Stimulated activated CD4-positive, alpha-beta T cell treated with anti-CD3 and anti-CD28 coated beads, TNF-alpha, amount 100 ng/mL, for 4 hours (primary cell): ENCODE measurements around the gene MAPK8IP2.
"Not testable (repeated sequence)": the region's sequence is repeated elsewhere in the genome, so short reads cannot be mapped to it uniquely, and the experiment has no call there.

Experiments
- DNase-seq, 3 experiments: peaks; one replicate each; pipeline ENCODE4 v3.0.0-alpha.2; 2020; ENCODE audit warnings: low read depth in 3 of 3

MAPK8IP2 gene

GRCh38 chr22:50635591-50635990, 35.0 kb downstream of the MAPK8IP2 start:
- DNase-seq, result no peak

- not testable (repeated sequence) for DNase-seq
These were observed 39.7 kb downstream of the MAPK8IP2 start for GRCh38 chr22:50640296-50640695.

- DNase-seq, result no peak
These were observed 40.5 kb downstream of the MAPK8IP2 start for GRCh38 chr22:50640857-50641647.

GRCh38 chr22:50641696-50642607, 41.4 kb downstream of the MAPK8IP2 start:
- DNase-seq, result no peak

GRCh38 chr22:50643021-50643820, 42.6 kb downstream of the MAPK8IP2 start:
- not testable (repeated sequence) for DNase-seq

- not testable (repeated sequence) for DNase-seq
These were observed 43.2 kb downstream of the MAPK8IP2 start for GRCh38 chr22:50643821-50644101.

- DNase-seq, result no peak
These were observed 52.7 kb downstream of the MAPK8IP2 start for GRCh38 chr22:50653256-50653655.

GRCh38 chr22:50654664-50655063, 54.1 kb downstream of the MAPK8IP2 start:
- DNase-seq, result not testable (repeated sequence)

GRCh38 chr22:50656122-50657070, 55.8 kb downstream of the MAPK8IP2 start:
- DNase-seq, result no peak

- DNase-seq, result no peak
These were observed 57.3 kb downstream of the MAPK8IP2 start for GRCh38 chr22:50657925-50658324.

GRCh38 chr22:50659711-50660110, 59.1 kb downstream of the MAPK8IP2 start:
- not testable (repeated sequence) for DNase-seq

- DNase-seq, result no peak
These were observed 59.7 kb downstream of the MAPK8IP2 start for GRCh38 chr22:50660306-50660705.
